ACC112 (cell line): ENCODE results near the gene E2F3.
"Not testable (repeated sequence)": the region's sequence is repeated elsewhere in the genome, so short reads cannot be mapped to it uniquely, and the experiment has no call there.

Experiments used
- H2AFZ ChIP-seq: fragments of 200-600 bp; sonication (generic); one replicate; pipeline ENCODE4 v1.6.0; 2017; ENCODE audit warnings: antibody characterized with exemption, low read length; ENCODE audit not compliant: unreplicated experiment
- H3K27ac ChIP-seq: fragments of 200-600 bp; sonication (generic); 2 replicates; pipeline ENCODE4 v1.5.1; 2014; ENCODE audit warnings: low read depth, mild to moderate bottlenecking, antibody characterized with exemption, low read length, moderate library complexity
- H3K27me3 ChIP-seq: fragments of 200-600 bp; sonication (generic); 2 replicates; pipeline ENCODE4 v1.6.1; 2014; ENCODE audit warnings: mild to moderate bottlenecking, antibody characterized with exemption, low read length, moderate library complexity, mixed read lengths; ENCODE audit not compliant: insufficient read depth
- H3K36me3 ChIP-seq: fragments of 200-600 bp; sonication (generic); 2 replicates; pipeline ENCODE4 v1.6.1; 2016; ENCODE audit warnings: mild to moderate bottlenecking, antibody characterized with exemption, low read length, moderate library complexity, mixed read lengths; ENCODE audit not compliant: insufficient read depth
- H3K4me1 ChIP-seq: fragments of 200-600 bp; sonication (generic); one replicate; pipeline ENCODE4 v1.6.1; 2016; ENCODE audit warnings: low read length, mixed read lengths; ENCODE audit not compliant: insufficient read depth, unreplicated experiment, control insufficient read depth
- H3K4me3 ChIP-seq: fragments of 200-600 bp; sonication (generic); 2 replicates; pipeline ENCODE4 v1.5.1; 2014; ENCODE audit warnings: mild to moderate bottlenecking, low read depth, low read length
- H3K79me2 ChIP-seq: fragments of 200-600 bp; sonication (generic); one replicate; pipeline ENCODE4 v1.6.0; 2016; ENCODE audit warnings: low read length; ENCODE audit not compliant: control insufficient read depth, unreplicated experiment, insufficient read depth

The E2F3 gene

DNA sequence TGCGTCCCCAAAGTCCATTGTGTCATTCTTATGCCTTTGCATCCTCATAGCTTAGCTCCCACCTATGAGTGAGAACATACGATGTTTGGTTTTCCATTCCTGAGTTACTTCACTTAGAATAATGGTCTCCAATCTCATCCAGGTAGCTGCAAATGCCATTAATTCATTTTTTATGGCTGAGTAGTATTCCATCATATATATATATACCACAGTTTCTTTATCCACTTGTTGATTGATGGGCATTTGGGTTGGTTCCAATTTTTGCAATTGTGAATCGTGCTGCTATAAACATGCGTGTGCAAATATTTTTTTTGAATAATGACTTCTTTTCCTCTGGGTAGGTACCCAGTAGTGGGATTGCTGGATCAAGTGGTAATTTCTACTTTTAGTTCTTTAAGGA lies 63.9 kb downstream of the E2F3 start:
- H2AFZ ChIP-seq, H3K4me3 ChIP-seq, H3K36me3 ChIP-seq, H3K27ac ChIP-seq, H3K27me3 ChIP-seq, H3K4me1 ChIP-seq: not testable (repeated sequence)
- peaks cover 74% of the 10 kb centered on the region for H3K79me2 ChIP-seq

DNA sequence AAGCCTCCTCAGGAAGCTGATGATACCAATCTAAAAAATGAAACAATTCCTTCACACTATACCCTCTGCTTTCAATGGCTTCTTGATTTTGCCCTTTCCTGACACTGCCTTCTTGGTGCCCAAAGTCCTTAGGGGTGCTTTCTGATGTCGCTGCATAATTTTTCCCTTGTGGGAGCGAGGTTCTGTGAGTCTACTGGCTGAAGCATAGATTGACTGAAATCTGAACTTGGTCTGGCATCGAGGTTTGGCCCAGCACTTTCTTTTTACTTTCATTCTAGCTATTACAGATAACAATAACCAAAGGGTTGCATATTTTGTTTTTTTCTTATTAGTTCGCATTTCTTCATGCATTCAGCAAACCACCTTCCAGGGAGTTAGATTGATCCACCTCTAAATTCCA lies 65.8 kb downstream of the E2F3 start:
- H3K27ac ChIP-seq = no peak overlapping the region
- peaks cover 3% of the 10 kb centered on the region for H3K36me3 ChIP-seq
- H3K4me3 ChIP-seq = no peak overlapping the region
- H3K27me3 ChIP-seq = no peaks in the 10 kb centered on the region
- H2AFZ ChIP-seq = no peak overlapping the region
- H3K4me1 ChIP-seq = no peaks in the 10 kb centered on the region
- peaks cover 76% of the 10 kb centered on the region for H3K79me2 ChIP-seq

GRCh38 chr6:20468209-20468608 lies 66.5 kb downstream of the E2F3 start:
- no peaks in the 10 kb centered on the region for H3K27me3 ChIP-seq
- no peak overlapping the region for H3K27ac ChIP-seq
- H3K36me3 ChIP-seq = peaks cover 3% of the 10 kb centered on the region
- no peak overlapping the region for H3K4me3 ChIP-seq
- H2AFZ ChIP-seq = no peak overlapping the region
- H3K79me2 ChIP-seq = peaks cover 74% of the 10 kb centered on the region
- H3K4me1 ChIP-seq = no peaks in the 10 kb centered on the region

DNA sequence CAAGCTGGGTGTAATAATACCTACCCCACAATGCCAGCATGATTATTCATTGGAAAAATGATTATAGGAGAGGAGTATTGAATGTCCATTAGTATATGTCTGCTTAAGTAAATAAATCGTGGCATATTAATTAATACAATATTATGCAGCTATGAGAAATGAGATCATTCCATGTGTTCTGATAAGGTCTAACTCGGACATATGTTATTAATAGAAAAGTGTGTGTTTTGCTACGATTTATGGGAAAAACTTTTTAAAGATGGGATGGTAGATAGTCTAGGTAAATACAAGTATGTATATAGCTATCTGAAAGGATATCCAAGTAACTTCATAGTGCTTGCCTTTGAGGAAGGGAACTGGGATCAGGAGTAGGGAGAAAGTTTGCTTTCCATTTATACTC lies 71.1 kb downstream of the E2F3 start:
- Histone ChIP-seq H3K27me3 (no peaks in the 10 kb centered on the region), H3K4me1 (no peaks in the 10 kb centered on the region), H3K36me3 (peaks cover 3% of the 10 kb centered on the region; the same call in 1 of the 2 replicates), H2AFZ (no peak overlapping the region), H3K79me2 (peaks cover 66% of the 10 kb centered on the region), H3K27ac (no peak overlapping the region), H3K4me3 (no peak overlapping the region)

DNA sequence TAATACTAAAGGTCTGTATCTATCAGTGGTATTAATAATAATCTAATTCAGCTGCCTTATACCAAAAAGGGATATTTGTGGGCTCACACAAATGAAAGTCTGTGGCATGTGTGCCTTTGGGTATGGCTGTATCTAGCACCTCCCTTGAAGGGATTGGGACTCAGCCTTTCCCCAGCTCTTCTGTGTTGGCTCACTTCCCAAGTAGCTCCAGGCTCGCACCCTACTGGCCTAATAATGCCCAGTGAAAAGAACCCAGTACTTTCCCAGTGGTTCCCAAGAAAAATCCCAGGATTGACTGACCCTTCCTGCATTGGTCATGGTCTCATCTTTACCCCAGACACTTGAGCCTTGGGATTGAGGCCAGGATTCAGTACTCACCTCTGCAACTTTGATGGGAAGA lies 71.8 kb downstream of the E2F3 start:
- peaks cover 3% of the 10 kb centered on the region; the same call in 1 of the 2 replicates for H3K36me3 ChIP-seq
- no peak overlapping the region for H2AFZ ChIP-seq
- no peak overlapping the region for H3K4me3 ChIP-seq
- no peak overlapping the region for H3K27ac ChIP-seq
- peaks cover 59% of the 10 kb centered on the region for H3K79me2 ChIP-seq
- no peaks in the 10 kb centered on the region for H3K27me3 ChIP-seq
- no peaks in the 10 kb centered on the region for H3K4me1 ChIP-seq

DNA sequence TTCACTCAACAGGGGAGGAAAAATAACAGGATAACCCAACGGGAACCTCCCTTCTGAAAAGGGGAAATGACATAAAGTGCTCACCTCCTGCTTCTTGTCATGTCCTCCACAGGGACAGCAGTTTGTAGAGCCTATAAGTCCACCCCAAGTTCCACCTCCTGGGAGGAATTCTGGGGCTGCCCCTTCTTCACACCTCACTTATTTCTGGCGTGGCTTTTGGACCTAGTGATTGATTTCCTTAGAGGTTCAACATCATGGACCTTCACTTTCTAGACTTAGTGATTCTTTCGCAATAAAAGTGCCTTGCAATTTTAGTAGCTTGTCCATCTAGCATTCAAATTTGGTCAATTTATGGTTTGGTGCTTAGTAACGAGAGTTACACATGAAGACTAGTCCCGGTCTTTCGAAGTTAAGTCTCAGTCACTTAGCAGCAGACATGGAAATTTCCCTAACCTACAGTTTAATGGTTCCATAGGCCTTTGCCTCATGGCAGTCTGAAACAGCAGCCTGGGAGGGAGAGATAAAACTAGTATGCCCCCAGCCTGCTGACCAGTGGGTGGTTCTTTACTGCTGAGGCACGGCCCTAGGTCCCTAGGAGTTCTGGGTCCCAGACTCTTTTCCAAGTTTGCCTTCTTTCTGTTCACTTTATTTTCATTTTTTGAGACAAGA lies 73.3 kb downstream of the E2F3 start:
- Histone ChIP-seq H3K4me1 (no peaks in the 10 kb centered on the region), H3K4me3 (no peak overlapping the region), H2AFZ (no peak overlapping the region), H3K79me2 (peaks cover 50% of the 10 kb centered on the region), H3K27me3 (no peaks in the 10 kb centered on the region), H3K36me3 (no peaks in the 10 kb centered on the region), H3K27ac (no peak overlapping the region)

DNA sequence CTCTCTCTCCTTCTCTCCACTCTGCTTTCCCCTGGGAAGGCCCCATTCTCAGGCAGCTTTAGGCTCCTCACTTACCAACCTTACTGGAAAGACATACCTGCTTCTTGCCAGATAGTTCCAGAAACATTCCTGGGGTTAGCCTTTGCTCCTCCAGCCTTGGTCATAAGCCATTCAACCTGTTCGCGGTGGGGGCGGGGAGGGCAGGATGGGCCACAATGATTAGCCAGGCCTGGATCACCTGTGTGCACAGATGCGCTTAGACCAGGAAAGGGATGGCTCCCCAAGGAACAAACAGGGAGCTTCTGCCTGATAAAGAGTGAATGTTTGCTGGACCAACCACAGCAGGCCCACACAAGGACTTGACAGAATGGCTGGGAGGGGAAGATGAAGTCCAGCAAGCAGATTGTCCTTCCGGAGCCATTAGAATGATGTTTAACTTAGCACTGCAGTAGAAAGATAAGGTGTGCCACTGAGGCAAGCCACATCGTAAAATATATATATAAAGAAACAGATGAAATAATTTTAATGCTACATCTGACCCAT lies 74.9 kb downstream of the E2F3 start:
- Histone ChIP-seq H2AFZ (no peak overlapping the region), H3K79me2 (peaks cover 38% of the 10 kb centered on the region)

GRCh38 chr6:20477485-20477884 lies 75.8 kb downstream of the E2F3 start:
- no peak overlapping the region for H2AFZ ChIP-seq
- peaks cover 8% of the 10 kb centered on the region; the same call in 1 of the 2 replicates for H3K36me3 ChIP-seq
- H3K27ac ChIP-seq = no peak overlapping the region
- H3K4me1 ChIP-seq = no peaks in the 10 kb centered on the region
- H3K27me3 ChIP-seq = no peaks in the 10 kb centered on the region
- peaks cover 32% of the 10 kb centered on the region for H3K79me2 ChIP-seq
- no peak overlapping the region for H3K4me3 ChIP-seq

More for the DNA sequence above, 74.9 kb downstream of the E2F3 start:
- no peak overlapping the region for H3K27ac ChIP-seq
- H3K36me3 ChIP-seq = peaks cover 2% of the 10 kb centered on the region; the same call in 1 of the 2 replicates
- H3K4me1 ChIP-seq = no peaks in the 10 kb centered on the region
- no peaks in the 10 kb centered on the region for H3K27me3 ChIP-seq
- H3K4me3 ChIP-seq = no peak overlapping the region

DNA sequence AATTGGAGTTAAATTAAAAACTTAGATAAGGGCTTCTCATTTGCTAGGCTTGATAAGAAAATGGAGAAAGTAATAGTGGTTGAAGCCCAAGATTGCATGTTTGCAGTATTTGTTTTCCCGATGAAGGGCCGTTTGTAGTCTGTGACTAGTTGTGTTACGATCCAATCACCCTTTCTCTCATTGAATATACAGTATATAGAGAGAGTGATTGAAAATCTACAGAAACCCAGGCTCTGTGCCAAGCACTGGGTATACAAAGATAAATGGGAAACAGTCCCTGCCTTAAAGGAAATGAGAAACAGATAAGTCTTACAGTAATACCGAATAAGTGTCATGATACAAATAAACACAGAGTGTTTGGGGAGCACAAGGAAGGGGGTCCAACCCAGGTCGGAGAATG lies 77.4 kb downstream of the E2F3 start:
- peaks cover 22% of the 10 kb centered on the region for H3K79me2 ChIP-seq
- peaks cover 10% of the 10 kb centered on the region for H3K4me1 ChIP-seq
- H3K4me3 ChIP-seq = no peak overlapping the region
- no peak overlapping the region for H2AFZ ChIP-seq
- H3K27me3 ChIP-seq = no peaks in the 10 kb centered on the region
- peaks cover 8% of the 10 kb centered on the region; the same call in 1 of the 2 replicates for H3K36me3 ChIP-seq
- no peak overlapping the region for H3K27ac ChIP-seq

DNA sequence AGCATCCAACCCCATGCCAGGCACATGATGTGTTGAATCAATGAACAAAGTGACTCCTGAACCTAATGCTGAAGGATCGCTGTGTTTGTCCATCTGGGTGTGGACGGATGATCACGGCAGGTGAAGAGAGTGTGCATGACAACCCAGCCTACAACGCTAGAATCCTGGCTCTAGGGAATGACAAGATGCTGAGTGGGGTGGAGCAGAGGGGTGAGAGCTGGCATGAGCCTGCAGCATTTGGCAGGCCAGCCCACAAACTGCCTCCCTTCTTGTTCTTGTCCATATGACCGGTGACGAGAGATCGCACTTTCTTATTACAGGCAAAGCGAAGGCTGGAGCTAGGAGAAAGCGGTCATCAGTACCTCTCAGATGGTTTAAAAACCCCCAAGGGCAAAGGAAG lies 77.8 kb downstream of the E2F3 start:
- no peaks in the 10 kb centered on the region for H3K27me3 ChIP-seq
- peaks cover 8% of the 10 kb centered on the region; the same call in 1 of the 2 replicates for H3K36me3 ChIP-seq
- H3K79me2 ChIP-seq = peaks cover 17% of the 10 kb centered on the region

DNA sequence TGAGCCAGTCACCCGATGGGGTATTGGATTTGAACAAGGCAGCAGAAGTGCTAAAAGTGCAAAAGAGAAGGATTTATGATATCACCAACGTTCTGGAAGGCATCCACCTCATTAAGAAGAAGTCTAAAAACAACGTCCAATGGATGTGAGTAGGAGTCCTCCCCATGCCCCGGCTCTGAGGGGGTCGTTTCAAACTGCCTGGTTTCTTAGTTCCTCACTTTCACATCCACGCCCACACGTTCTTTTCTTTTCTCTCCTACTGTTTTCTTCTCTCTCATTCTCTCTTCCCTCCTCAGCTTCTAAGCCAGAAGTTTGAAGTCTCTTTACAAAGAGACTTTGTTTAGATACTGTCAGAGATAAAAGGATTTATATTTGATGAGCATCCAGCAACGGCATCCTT lies 79.6 kb downstream of the E2F3 start:
- Histone ChIP-seq H3K27me3 (no peaks in the 10 kb centered on the region), H3K4me1 (peaks cover 10% of the 10 kb centered on the region), H3K27ac (no peak overlapping the region), H3K36me3 (peaks cover 8% of the 10 kb centered on the region; the same call in 1 of the 2 replicates), H3K79me2 (peaks cover 7% of the 10 kb centered on the region), H3K4me3 (no peak overlapping the region), H2AFZ (no peak overlapping the region)

More for the DNA sequence above, 77.8 kb downstream of the E2F3 start:
- Histone ChIP-seq H3K4me1 (peaks cover 10% of the 10 kb centered on the region), H2AFZ (no peak overlapping the region), H3K4me3 (no peak overlapping the region), H3K27ac (no peak overlapping the region)
